Adrenal gland (tissue), 12 donors: ENCODE results near the gene CDKAL1. TPM values are rescaled to one million over a fixed set of nuclear protein-coding genes. Genes with fewer than 3 reads are reported as not detected.

Experiments
- DNase-seq, 7 donors: peaks; one replicate each; pipeline ENCODE4 v3.0.0-alpha.2; 2019 to 2020
- H3K27ac ChIP-seq, 5 donors: fragments of 200-600 bp; sonication (generic) in 4 of 5; 1 replicate in 3 of 5; 2 replicates in 2 of 5; pipeline versions ENCODE4 v1.5.1 to v1.8.0; 2016 to 2020; ENCODE audit warnings: mild to moderate bottlenecking in 1 of 5
- H3K27me3 ChIP-seq: fragments of 200-600 bp; 2 replicates; pipeline ENCODE4 v1.8.0; 2021
- H3K36me3 ChIP-seq, 2 donors: fragments of 200-600 bp; replicated peaks in 1 of 2; 1 replicate in 1 of 2; 2 replicates in 1 of 2; pipeline versions ENCODE4 v1.5.1 to v1.8.0; 2018 to 2022
- H3K4me1 ChIP-seq, 2 donors: fragments of 200-600 bp; replicated peaks in 1 of 2; 1 replicate in 1 of 2; 2 replicates in 1 of 2; pipeline versions ENCODE4 v1.5.1 to v1.8.0; 2018 to 2021
- H3K4me3 ChIP-seq, 4 donors: fragments of 200-600 bp; sonication (generic) in 3 of 4; one replicate each; pipeline ENCODE4 v1.5.1; 2016 to 2018
- H3K9me3 ChIP-seq, 3 donors: fragments of 200-600 bp; sonication (generic) in 1 of 3; replicated peaks in 1 of 3; 1 replicate in 2 of 3; 2 replicates in 1 of 3; pipeline versions ENCODE4 v1.5.1 to v1.8.0; 2016 to 2021
- CTCF ChIP-seq, 6 experiments: fragments of 450-650 bp in 4 of 6; fragments of 200-600 bp in 2 of 6; sonication (generic) in 1 of 6; IDR thresholded peaks; 1 replicate in 5 of 6; 2 replicates in 1 of 6; pipeline versions ENCODE4 v1.5.1 to v1.8.0; 2016 to 2021; ENCODE audit warnings: antibody characterized with exemption in 6 of 6, mild to moderate bottlenecking in 2 of 6, moderate library complexity in 1 of 6
- POLR2A ChIP-seq, 2 donors: fragments of 450-650 bp; IDR thresholded peaks; one replicate each; pipeline ENCODE4 v1.6.1; 2017; ENCODE audit warnings: antibody characterized with exemption in 2 of 2, mild to moderate bottlenecking in 2 of 2, moderate library complexity in 1 of 2
- WGBS, 4 donors: extraction: QIAGEN DNeasy Blood & Tissue Kit in 2 of 4; methylation state at CpG; one replicate each; pipeline versions ENCODE4 v1.1.5 to v1.1.7; 2013 to 2017; 5-methylcytosine and 5-hydroxymethylcytosine counted together
- intact Hi-C, 2 donors: fragments of 100-400 bp; cut with DNase I; formaldehyde crosslinking; loops; one replicate each; pipeline versions ENCODE4 v1.14.1 to v1.15.0; 2022 to 2023
- polyA plus RNA-seq, 3 donors: library from polyadenylated mRNA; stranded (reverse); fragments of 200-250 nt in 2 of 3; fragments of 350-450 nt in 1 of 3; fragmentation: Illumina TruSeq in 1 of 3; extraction: RNeasy Lipid Tissue Mini Kit (QIAGEN cat#74804) in 1 of 3; gene quantifications; one replicate each; pipeline ENCODE4 v1.2.3, GENCODE V29; 2013 to 2014
- total RNA-seq, 9 donors: library from RNA; depleted of rRNA in 4 of 9; stranded (reverse); fragments of >200 nt in 4 of 9; fragments of 120-200 nt in 1 of 9; fragmentation: NEBNext Ultra II Directional in 1 of 9; extraction: Animal tissue kit (Norgen Biotek cat#: 25700) in 1 of 9; gene quantifications; one replicate each; pipeline versions ENCODE4 v1.1.0 to v1.2.4, GENCODE V29; 2013 to 2023
- donor health status: healthy with polysubstance abuse.
- donor health status: Bipolar disorder and iron deficiency.
- donor health status: DM: yes; HTN: yes; CAD: no.
- donor health status: DM: no; HTN: no; CAD: no.
- donor health status: DM: no; HTN: no; CAD: no.
- donor health status: DM: yes; HTN: yes; CAD: no.

Gene CDKAL1
- total and polyA plus RNA-seq, 12 donors, result 3.9 to 21.1 (median 10.6) TPM

DNA sequence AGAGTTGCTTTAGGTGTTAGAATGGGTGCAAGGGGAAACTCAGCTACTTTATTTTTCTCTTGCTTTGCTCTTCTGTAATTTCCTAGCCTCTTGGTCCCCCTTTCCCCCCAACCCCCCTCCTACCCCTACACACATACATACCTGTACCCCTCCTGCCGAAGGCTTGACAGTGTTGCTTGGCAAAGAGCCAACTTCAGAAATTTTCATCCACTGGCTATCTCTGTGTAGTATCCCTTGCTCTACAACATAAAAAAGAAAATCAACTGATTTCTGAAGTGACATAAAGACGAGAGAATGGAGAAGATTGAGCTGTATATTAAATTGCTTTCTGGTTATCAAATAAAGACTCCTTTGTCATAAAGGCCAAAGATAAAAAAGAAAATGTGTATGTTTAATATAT is 561.2 kb downstream of the CDKAL1 start:
- whole genome bisulfite sequencing, 4 donors, result 71 to 79% (median 78%) methylated on average over 2 of the region's 2 CpGs
- TF ChIP-seq POLR2A (IDR thresholded peaks at IDR 0.05) (no peak), CTCF (IDR thresholded peaks at IDR 0.05) (no peak)
- Histone ChIP-seq H3K36me3 (no peaks in the 10 kb centered on the region), H3K4me3 (no peak overlapping the region), H3K9me3 (no peaks in the 10 kb centered on the region), H3K27ac (no peak overlapping the region), H3K4me1 (no peaks in the 10 kb centered on the region), H3K27me3 (no peaks in the 10 kb centered on the region)
- intact Hi-C loops, result no loop called here
- DNase-seq, result no peak

DNA sequence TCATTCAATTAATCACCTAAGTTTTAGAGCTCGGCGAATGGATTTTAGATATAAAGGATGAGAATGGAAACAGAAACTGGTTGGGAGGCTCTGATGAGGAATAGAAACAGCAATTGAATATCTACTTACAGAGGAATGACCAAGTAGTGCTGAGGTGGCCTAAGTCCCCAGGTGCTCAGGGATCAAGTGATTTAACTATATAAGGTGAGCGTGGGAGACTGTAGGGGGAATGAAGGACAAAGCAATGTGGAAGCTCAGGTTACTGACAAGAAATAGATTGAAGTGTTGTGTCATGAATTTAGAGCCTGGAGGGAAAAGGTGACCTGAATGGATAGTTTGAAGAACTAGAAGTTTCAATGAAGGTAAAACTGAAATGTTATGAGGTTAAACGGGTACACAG is 563.9 kb downstream of the CDKAL1 start:
- intact Hi-C loops, result no loop called here
- no peak overlapping the region for H3K4me3 ChIP-seq
- H3K36me3 ChIP-seq, result no peaks in the 10 kb centered on the region
- no peaks in the 10 kb centered on the region for H3K9me3 ChIP-seq
- no peak overlapping the region for H3K27ac ChIP-seq
- WGBS, 4 donors, result 92 to 95% (median 93%) methylated on average over 4 of the region's 4 CpGs
- TF ChIP-seq POLR2A (IDR thresholded peaks at IDR 0.05), result no peak
- TF ChIP-seq CTCF (IDR thresholded peaks at IDR 0.05), result no peak
- no peaks in the 10 kb centered on the region for H3K4me1 ChIP-seq
- DNase-seq, result no peak
- no peaks in the 10 kb centered on the region for H3K27me3 ChIP-seq

GRCh38 chr6:21098744-21099143 is 564.5 kb downstream of the CDKAL1 start:
- TF ChIP-seq CTCF (IDR thresholded peaks at IDR 0.05), result no peak
- no peak for TF ChIP-seq POLR2A (IDR thresholded peaks at IDR 0.05)
- Histone ChIP-seq H3K27ac (no peak overlapping the region), H3K36me3 (no peaks in the 10 kb centered on the region), H3K4me3 (no peak overlapping the region), H3K27me3 (no peaks in the 10 kb centered on the region), H3K9me3 (no peaks in the 10 kb centered on the region), H3K4me1 (no peaks in the 10 kb centered on the region)
- 93 to 100% (median 99%) methylated on average over 1 of the region's 1 CpG for WGBS, 4 donors
- intact Hi-C loops, result no loop called here
- no peak for DNase-seq

DNA sequence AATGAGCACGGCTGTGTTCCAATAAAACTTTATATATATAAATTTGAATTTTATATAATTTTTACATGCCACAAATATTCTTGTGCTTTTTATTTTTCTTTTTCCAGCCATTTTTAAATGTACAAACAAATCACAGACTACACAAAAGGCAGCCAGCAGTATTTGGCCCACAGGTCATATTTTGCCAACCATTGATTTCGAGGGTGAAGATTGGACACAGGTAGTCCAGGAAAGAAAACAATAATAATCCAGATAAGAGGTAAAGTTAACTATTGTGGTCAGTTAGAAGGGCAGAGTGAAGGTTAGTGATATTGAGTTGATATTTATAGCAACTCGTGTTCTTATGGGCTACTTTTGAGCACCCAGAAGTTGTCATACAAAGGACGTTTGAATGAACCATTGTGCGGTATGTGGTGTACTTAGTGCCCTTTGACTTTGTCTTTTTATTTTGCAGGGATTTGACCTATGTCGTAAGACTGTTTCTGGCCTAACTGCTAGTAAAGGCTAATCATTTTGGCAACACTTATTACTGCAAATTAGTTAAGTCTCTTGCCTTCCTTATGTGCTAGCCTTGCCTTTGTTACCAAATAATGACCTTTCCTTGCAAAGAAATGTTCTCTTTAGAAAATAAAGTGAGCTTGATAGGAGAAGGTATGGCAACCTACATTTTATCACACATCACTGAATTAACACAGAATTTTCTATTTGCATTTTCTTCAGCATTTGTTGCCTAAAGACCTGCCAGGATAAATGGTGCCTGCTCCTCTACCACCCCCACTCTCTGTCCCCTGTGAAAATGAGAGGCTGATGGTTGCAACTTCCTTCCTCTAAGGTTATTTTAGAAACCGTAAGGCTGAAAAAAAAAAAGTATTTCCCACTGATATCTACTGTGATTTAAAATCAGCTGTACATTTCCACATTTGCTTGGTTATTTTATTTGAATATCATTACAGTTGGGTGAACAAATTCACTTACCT is 565.4 kb downstream of the CDKAL1 start:
- Histone ChIP-seq H3K27ac (no peak overlapping the region), H3K4me1 (no peaks in the 10 kb centered on the region), H3K9me3 (no peaks in the 10 kb centered on the region), H3K4me3 (no peak overlapping the region), H3K27me3 (no peaks in the 10 kb centered on the region), H3K36me3 (no peaks in the 10 kb centered on the region)
- no peak for DNase-seq
- intact Hi-C loops, result no loop called here
- WGBS, 4 donors, result 89 to 92% (median 91%) methylated on average over 7 of the region's 7 CpGs
- TF ChIP-seq POLR2A (IDR thresholded peaks at IDR 0.05) (no peak), CTCF (IDR thresholded peaks at IDR 0.05) (no peak)
